Naive thymus-derived CD4-positive, alpha-beta T cell (primary cell): ENCODE results near the gene ADGRD1. TPM values are rescaled to one million over a fixed set of nuclear protein-coding genes. Genes with fewer than 3 reads are reported as not detected.

Experiments
- ATAC-seq: fragments of 150-1000 bp; cut with Tn5 transposase; 2 replicates; pipeline ENCODE4 v1.10.0; 2021; ENCODE audit warnings: mild to moderate bottlenecking, moderate library complexity
- CTCF ChIA-PET: fragments of 350-600 bp; sonication (Branson Sonifier 250); formaldehyde crosslinking; loops from one replicate; lab custom pipeline; 2021; ENCODE audit warnings: antibody characterized with exemption; lab: Charles Lee
- POLR2A ChIA-PET: fragments of 350-600 bp; sonication (Branson Sonifier 250); formaldehyde crosslinking; loops from one replicate; lab custom pipeline; 2021; ENCODE audit warnings: antibody characterized with exemption, inconsistent platforms; lab: Charles Lee
- DNase-seq, 9 donors: peaks; one replicate each; pipeline versions ENCODE4 v3.0.0 to v3.0.0-alpha.2; 2020 to 2022; ENCODE audit warnings: mixed read lengths in 1 of 9
- H3K27ac ChIP-seq: one replicate; pipeline ENCODE4 v1.7.0; 2013; ENCODE audit warnings: mild to moderate bottlenecking, low read depth, low read length, moderate library complexity
- H3K27me3 ChIP-seq, 2 donors: one replicate each; pipeline ENCODE4 v1.7.0; 2013; ENCODE audit warnings: low read length in 2 of 2, mild to moderate bottlenecking in 2 of 2, moderate library complexity in 2 of 2; ENCODE audit not compliant: control insufficient read depth in 2 of 2, insufficient read depth in 2 of 2
- H3K36me3 ChIP-seq, 3 experiments: 1 replicate in 2 of 3; 2 replicates in 1 of 3; pipeline ENCODE4 v1.7.0; 2013; ENCODE audit warnings: low read length in 3 of 3, mild to moderate bottlenecking in 3 of 3, moderate library complexity in 1 of 3; ENCODE audit not compliant: insufficient read depth in 3 of 3, control insufficient read depth in 2 of 3
- H3K4me1 ChIP-seq, 2 donors: one replicate each; pipeline ENCODE4 v1.7.0; 2013; ENCODE audit warnings: low read length in 2 of 2, mild to moderate bottlenecking in 2 of 2, moderate library complexity in 1 of 2; ENCODE audit not compliant: control insufficient read depth in 2 of 2, insufficient read depth in 2 of 2
- H3K4me3 ChIP-seq: 2 replicates; pipeline ENCODE4 v1.7.0; 2013; ENCODE audit warnings: mild to moderate bottlenecking, low read length
- H3K9me3 ChIP-seq, 3 experiments: 1 replicate in 2 of 3; 2 replicates in 1 of 3; pipeline ENCODE4 v1.7.0; 2013; ENCODE audit warnings: low read length in 3 of 3; ENCODE audit not compliant: control insufficient read depth in 2 of 3
- H3K27ac Mint-ChIP-seq, 9 donors: one replicate each; pipeline ENCODE4 v1.8.0; 2020 to 2022; ENCODE audit warnings: mixed read lengths in 9 of 9, mild to moderate bottlenecking in 8 of 9, moderate library complexity in 5 of 9, inconsistent platforms in 2 of 9
- H3K27me3 Mint-ChIP-seq, 5 donors: one replicate each; pipeline ENCODE4 v1.8.0; 2021 to 2022; ENCODE audit warnings: mixed read lengths in 5 of 5, mild to moderate bottlenecking in 1 of 5
- H3K36me3 Mint-ChIP-seq, 5 donors: one replicate each; pipeline ENCODE4 v1.8.0; 2020 to 2022; ENCODE audit warnings: mixed read lengths in 5 of 5, mild to moderate bottlenecking in 3 of 5, inconsistent platforms in 1 of 5
- H3K4me1 Mint-ChIP-seq, 7 donors: one replicate each; pipeline ENCODE4 v1.8.0; 2020 to 2022; ENCODE audit warnings: mixed read lengths in 7 of 7, mild to moderate bottlenecking in 3 of 7, inconsistent platforms in 1 of 7
- H3K4me3 Mint-ChIP-seq, 10 donors: one replicate each; pipeline ENCODE4 v1.8.0; 2020 to 2022; ENCODE audit warnings: mild to moderate bottlenecking in 10 of 10, mixed read lengths in 10 of 10, moderate library complexity in 6 of 10, inconsistent platforms in 2 of 10
- H3K9me3 Mint-ChIP-seq, 11 donors: one replicate each; pipeline ENCODE4 v1.8.0; 2020 to 2022; ENCODE audit warnings: mixed read lengths in 11 of 11, mild to moderate bottlenecking in 4 of 11, inconsistent platforms in 1 of 11, moderate library complexity in 1 of 11
- intact Hi-C, 2 donors: fragments of 100-400 bp; cut with micrococcal nuclease; formaldehyde crosslinking; loops; one replicate each; pipeline ENCODE4 v1.15.1; 2023
- polyA plus RNA-seq, 2 donors: library from polyadenylated mRNA; unstranded; fragments of 300-500 nt; fragmentation: Illumina TruSeq; gene quantifications; one replicate each; pipeline ENCODE4 v1.2.3, GENCODE V29; 2021
- total RNA-seq, 6 experiments: library from RNA in 5 of 6; stranded (reverse) in 5 of 6; gene quantifications; 1 replicate in 5 of 6; 2 replicates in 1 of 6; pipeline ENCODE4 v1.2.3 and lab custom pipeline; 2021 to 2026

Gene ADGRD1
- total and polyA plus RNA-seq, 7 experiments from 2014 or later = 0.41 to 11.9 (median 1.6) TPM; not detected in 4

DNA sequence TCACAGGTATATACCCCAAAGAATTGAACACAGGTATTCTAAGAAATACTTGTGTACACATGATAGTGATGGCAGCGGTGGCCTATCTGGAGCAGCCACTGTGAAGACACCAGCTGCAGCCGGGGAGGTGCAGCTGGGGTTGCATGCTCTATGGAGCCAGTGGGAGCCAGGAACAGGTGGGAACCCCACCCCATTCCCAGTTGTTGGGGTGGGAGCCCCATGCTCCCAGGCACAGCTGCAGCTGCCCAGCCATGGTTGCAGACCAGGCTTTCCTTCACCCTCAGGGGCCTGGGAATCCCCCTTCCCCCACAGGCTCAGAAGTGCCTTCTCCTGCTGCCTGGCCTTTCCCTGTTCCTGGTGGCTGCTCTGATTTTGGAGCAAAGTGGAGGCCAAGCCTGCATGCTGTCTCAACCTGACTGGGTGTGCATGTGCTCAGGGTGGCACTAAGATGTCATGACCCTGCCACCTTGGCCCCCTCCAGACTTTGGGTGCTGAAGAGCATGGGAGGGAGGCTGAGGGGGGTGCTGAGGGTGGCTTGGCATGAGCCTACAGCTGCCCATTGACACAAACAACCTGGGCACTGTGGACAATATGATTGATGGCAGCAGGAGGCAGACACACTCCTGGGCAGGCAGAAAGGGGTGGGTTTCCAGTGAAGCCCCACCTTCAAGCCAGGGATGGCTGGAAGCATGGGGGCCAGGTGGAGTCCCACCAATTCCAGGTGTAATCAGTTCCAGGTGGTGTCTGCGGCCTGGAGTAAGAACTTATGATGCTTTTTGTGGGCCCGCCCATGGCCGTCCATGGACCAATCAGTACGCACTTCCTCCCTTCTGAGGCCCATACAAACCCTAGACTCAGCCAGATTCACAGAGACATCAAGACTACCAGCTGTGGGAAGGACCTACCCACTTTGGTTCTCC is 234.7 kb downstream of the ADGRD1 start:
- DNase-seq (no peak), ATAC-seq (no peak)
- no peak overlapping the region for H3K4me3 Mint-ChIP-seq
- no peak overlapping the region for H3K27ac ChIP-seq
- intact Hi-C loops = no loop called here
- H3K27me3 ChIP-seq = no peaks in the 10 kb centered on the region
- CTCF ChIA-PET = no interaction called here
- no peaks in the 10 kb centered on the region for H3K4me1 ChIP-seq
- no peaks in the 10 kb centered on the region for H3K4me1 Mint-ChIP-seq
- H3K27me3 Mint-ChIP-seq = peaks cover 0 to 10% (median 0%) of the 10 kb centered on the region in 5 donors
- no peak overlapping the region for H3K4me3 ChIP-seq
- peaks cover 0 to 28% (median 9%) of the 10 kb centered on the region in 11 donors for H3K9me3 Mint-ChIP-seq
- POLR2A ChIA-PET = no interaction called here
- no peak overlapping the region for H3K27ac Mint-ChIP-seq
- peaks cover 0 to 11% (median 0%) of the 10 kb centered on the region in 3 experiments for H3K9me3 ChIP-seq
- no peaks in the 10 kb centered on the region for H3K36me3 ChIP-seq
- H3K36me3 Mint-ChIP-seq = peaks cover 0 to 4% (median 4%) of the 10 kb centered on the region in 5 donors

DNA sequence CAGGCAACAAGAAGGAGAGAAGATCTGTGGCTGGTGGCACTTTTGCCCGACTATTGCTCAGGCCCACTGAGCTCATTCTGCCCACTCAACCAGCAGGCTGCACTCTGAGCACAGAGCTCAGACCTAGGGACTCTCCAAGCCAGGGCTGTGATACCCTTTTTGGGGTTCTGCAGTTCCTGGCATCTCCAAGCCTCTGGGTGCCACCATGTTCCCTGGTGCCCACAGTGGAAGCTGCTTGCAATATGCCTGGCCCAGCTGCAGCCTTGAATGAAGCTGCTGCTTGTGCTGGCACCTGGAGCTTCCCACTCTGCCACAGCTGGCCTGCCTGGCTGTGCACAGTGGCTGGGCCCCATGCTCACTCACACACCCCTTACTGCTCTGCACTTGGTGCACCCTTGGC is 236.1 kb downstream of the ADGRD1 start:
- intact Hi-C loops = no loop called here
- CTCF ChIA-PET = no interaction called here
- H3K36me3 ChIP-seq = no peaks in the 10 kb centered on the region
- H3K9me3 ChIP-seq = peaks cover 0 to 3% (median 0%) of the 10 kb centered on the region in 3 experiments
- no peaks in the 10 kb centered on the region for H3K27me3 ChIP-seq
- H3K4me3 ChIP-seq = no peak overlapping the region
- H3K4me1 ChIP-seq = no peaks in the 10 kb centered on the region
- no peaks in the 10 kb centered on the region for H3K4me1 Mint-ChIP-seq
- POLR2A ChIA-PET = no interaction called here
- no peak overlapping the region for H3K4me3 Mint-ChIP-seq
- H3K9me3 Mint-ChIP-seq = peaks cover 0 to 16% (median 2%) of the 10 kb centered on the region in 11 donors
- H3K27me3 Mint-ChIP-seq = peaks cover 0 to 16% (median 0%) of the 10 kb centered on the region in 5 donors
- peaks cover 0 to 4% (median 0%) of the 10 kb centered on the region in 5 donors for H3K36me3 Mint-ChIP-seq
- H3K27ac Mint-ChIP-seq = no peak overlapping the region
- ATAC-seq (no peak), DNase-seq (no peak)
- H3K27ac ChIP-seq = no peak overlapping the region

DNA sequence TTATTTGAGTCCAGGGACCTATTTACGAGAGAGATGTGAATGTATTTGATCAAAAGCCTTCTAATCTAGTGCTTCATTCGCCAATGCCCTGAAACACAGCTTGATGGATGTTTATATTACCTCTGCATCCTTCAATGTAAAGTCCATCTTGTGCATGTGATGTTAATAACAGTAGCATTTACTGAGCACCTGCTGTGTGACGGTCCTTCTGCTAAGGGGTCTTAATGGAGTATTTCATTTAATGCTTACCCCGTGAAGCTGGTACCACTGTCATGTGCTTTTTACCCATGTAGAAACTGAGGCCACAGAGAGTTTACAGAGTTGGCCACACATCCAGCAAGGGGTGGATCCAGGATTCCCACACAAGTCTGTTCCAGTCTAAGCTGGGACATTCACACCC is 237.3 kb downstream of the ADGRD1 start:
- no peak overlapping the region for H3K4me3 ChIP-seq
- Mint-ChIP-seq H3K4me3 (no peak overlapping the region), H3K36me3 (peaks cover 0 to 4% (median 0%) of the 10 kb centered on the region in 5 donors), H3K9me3 (peaks cover 0 to 12% (median 2%) of the 10 kb centered on the region in 11 donors), H3K27ac (no peak overlapping the region), H3K27me3 (peaks cover 0 to 16% (median 0%) of the 10 kb centered on the region in 5 donors), H3K4me1 (no peaks in the 10 kb centered on the region)
- no peak overlapping the region for H3K27ac ChIP-seq
- H3K4me1 ChIP-seq = no peaks in the 10 kb centered on the region
- no peaks in the 10 kb centered on the region for H3K27me3 ChIP-seq
- POLR2A ChIA-PET = no interaction called here
- CTCF ChIA-PET = no interaction called here
- DNase-seq (no peak), ATAC-seq (no peak)
- no peaks in the 10 kb centered on the region for H3K36me3 ChIP-seq
- H3K9me3 ChIP-seq = no peaks in the 10 kb centered on the region
- intact Hi-C loops = no loop called here

Other genes with a start within 250 kb of the ADGRD1 start
- gene RIMBP2, start 237.6 kb upstream of the ADGRD1 start, total RNA-seq = under 1 TPM in 1 of 5 experiments, not detected in 4; 0.05 TPM
- gene RIMBP2, start 237.6 kb upstream of the ADGRD1 start, polyA plus RNA-seq = not detected
- 10 to 100 TPM; 15.3 to 30.3 (median 21.5) TPM for gene STX2, start 114.7 kb upstream of the ADGRD1 start, total RNA-seq
- gene STX2, start 114.7 kb upstream of the ADGRD1 start, polyA plus RNA-seq = 1 to 10 TPM; 7.6 to 8.0 TPM
- gene RAN, start 81.8 kb upstream of the ADGRD1 start, total RNA-seq = 100 to 1,000 TPM; 255 to 925 (median 269) TPM
- gene RAN, start 81.8 kb upstream of the ADGRD1 start, polyA plus RNA-seq = 100 to 1,000 TPM; 527 to 617 TPM